ENCODE data around the gene KCTD13. TPM values are rescaled to one million over a fixed set of nuclear protein-coding genes. Genes with fewer than 3 reads are reported as not detected.

The KCTD13 gene
- total RNA-seq, 2 donors from 2014 or later, result 17.7 to 28.8 TPM

DNA sequence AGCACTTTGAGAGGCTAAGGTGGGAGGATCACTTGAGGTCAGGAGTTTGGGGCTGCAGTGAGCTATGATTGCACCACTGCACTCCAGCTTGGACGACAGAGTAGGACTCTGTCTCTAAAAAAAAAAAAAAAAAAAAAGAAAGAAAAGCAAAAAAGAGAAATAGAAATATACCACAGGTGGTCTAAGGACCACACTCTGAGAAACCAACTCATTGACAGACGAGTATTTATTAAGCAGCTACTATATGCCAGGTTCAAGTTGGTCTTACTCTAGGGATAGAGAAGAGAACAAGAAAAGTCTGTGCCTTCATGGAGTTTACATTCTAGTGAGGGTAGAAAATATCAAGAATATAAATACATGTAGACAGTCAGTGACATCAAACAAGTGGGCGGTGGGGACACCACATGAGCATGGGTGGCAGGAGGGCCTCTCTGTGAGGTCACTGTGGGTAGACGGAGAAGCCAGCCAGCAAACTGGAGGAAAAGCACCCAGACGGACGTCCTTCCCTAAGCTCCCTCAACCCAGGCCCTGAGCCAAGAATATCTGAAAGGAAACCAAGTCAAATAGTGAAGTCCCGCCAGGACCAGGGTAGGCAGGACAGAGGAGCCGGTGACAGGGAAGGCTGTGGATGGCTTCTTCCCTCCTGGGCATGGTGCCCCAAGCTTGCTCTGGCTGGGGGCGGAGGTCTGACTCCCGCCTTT, 67.7 kb downstream of the KCTD13 start:
- TF ChIP-seq, protein P1, sequence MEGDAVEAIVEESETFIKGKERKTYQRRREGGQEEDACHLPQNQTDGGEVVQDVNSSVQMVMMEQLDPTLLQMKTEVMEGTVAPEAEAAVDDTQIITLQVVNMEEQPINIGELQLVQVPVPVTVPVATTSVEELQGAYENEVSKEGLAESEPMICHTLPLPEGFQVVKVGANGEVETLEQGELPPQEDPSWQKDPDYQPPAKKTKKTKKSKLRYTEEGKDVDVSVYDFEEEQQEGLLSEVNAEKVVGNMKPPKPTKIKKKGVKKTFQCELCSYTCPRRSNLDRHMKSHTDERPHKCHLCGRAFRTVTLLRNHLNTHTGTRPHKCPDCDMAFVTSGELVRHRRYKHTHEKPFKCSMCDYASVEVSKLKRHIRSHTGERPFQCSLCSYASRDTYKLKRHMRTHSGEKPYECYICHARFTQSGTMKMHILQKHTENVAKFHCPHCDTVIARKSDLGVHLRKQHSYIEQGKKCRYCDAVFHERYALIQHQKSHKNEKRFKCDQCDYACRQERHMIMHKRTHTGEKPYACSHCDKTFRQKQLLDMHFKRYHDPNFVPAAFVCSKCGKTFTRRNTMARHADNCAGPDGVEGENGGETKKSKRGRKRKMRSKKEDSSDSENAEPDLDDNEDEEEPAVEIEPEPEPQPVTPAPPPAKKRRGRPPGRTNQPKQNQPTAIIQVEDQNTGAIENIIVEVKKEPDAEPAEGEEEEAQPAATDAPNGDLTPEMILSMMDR (IDR thresholded peaks at IDR 0.05), result no peak

DNA sequence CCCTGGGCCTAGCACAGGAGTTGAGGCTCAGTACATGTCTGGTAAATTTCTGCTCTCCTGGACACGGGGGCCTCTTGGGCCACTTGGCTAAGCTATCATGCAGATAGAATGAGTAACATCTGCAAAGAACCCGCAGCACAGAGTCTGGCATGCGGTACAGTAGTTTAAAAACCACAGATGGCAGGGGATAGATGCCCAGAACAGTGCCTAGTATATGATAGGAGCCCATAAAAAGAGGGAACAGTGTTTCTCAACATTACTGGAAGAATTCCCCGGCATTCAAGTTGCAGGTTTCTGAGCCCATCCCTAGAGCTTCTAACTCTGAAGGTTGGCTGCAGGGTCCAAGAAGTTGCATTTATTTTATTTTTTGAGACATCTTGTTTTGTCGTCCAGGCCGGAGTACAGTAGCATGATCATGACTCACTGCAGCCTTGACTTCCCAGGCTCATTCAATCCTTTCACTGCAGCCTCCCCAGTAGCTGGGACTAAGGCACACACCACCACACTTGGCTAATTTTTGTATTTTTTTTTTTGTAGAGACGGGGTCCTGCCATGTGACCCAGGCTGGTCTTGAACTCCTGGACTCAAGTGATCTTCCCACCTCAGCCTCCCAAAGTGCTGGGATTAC, 68.8 kb downstream of the KCTD13 start:
- intact Hi-C loops (cut with DNase I), result loop anchor here (10.0 kb wide), 1 partner anchor 162 kb away; no protein-coding TSS in a partner anchor
- no peaks in the 10 kb centered on the region for H3K36me3 ChIP-seq
- no peak overlapping the region for H3K4me3 ChIP-seq
- H3K9ac ChIP-seq (ENCODE audit: low read depth in 2 of 2, low read length in 2 of 2), result no peak overlapping the region
- TF ChIP-seq, protein P1 (IDR thresholded peaks at IDR 0.05), result no peak
- no peaks in the 10 kb centered on the region for H3K27me3 ChIP-seq
- no peak for DNase-seq
- H3K27ac ChIP-seq, result no peak overlapping the region
- H3K9me3 ChIP-seq, result no peaks in the 10 kb centered on the region
- peaks cover 8% of the 10 kb centered on the region for H3K4me1 ChIP-seq

More for the DNA sequence above, 67.7 kb downstream of the KCTD13 start:
- no peaks in the 10 kb centered on the region for H3K9me3 ChIP-seq
- no peak overlapping the region for H3K27ac ChIP-seq
- intact Hi-C loops (cut with DNase I), result loop anchor here (10.0 kb wide), 1 partner anchor 163 kb away; no protein-coding TSS in a partner anchor
- H3K4me1 ChIP-seq, result peaks cover 8% of the 10 kb centered on the region
- H3K4me3 ChIP-seq, result no peak overlapping the region
- DNase-seq, result no peak
- no peaks in the 10 kb centered on the region for H3K36me3 ChIP-seq
- no peaks in the 10 kb centered on the region for H3K27me3 ChIP-seq
- no peak overlapping the region for H3K9ac ChIP-seq (ENCODE audit: low read depth in 2 of 2, low read length in 2 of 2)

Other genes starting within 250 kb of the KCTD13 start
- gene QPRT, start 247.0 kb downstream of the KCTD13 start, total RNA-seq, result 100 to 1,000 TPM in 1 of 2 donors, 10 to 100 TPM in 1; 54.7 to 102 TPM
- 1 to 10 TPM; 1.7 TPM for gene C16orf54, start 180.2 kb downstream of the KCTD13 start, total RNA-seq
- gene ZG16, start 148.0 kb downstream of the KCTD13 start, total RNA-seq, result 100 to 1,000 TPM; 280 to 758 TPM
- 100 to 1,000 TPM in 1 of 2 donors, 10 to 100 TPM in 1; 60.7 to 150 TPM for gene KIF22, start 135.5 kb downstream of the KCTD13 start, total RNA-seq
- gene MAZ, start 119.7 kb downstream of the KCTD13 start, total RNA-seq, result 100 to 1,000 TPM; 286 to 441 TPM
- 1 to 10 TPM; 1.4 to 1.7 TPM for gene PRRT2, start 114.0 kb downstream of the KCTD13 start, total RNA-seq
- gene PAGR1, start 110.1 kb downstream of the KCTD13 start, total RNA-seq, result 10 to 100 TPM; 16.0 to 45.0 TPM
- gene MVP, start 105.8 kb downstream of the KCTD13 start, total RNA-seq, result 100 to 1,000 TPM; 427 to 450 TPM
- 10 to 100 TPM; 58.1 to 62.7 TPM for gene CDIPT, start 63.0 kb downstream of the KCTD13 start, total RNA-seq
- gene SEZ6L2, start 26.7 kb downstream of the KCTD13 start, total RNA-seq, result 10 to 100 TPM; 11.2 to 12.1 TPM
- 1 to 10 TPM; 1.5 to 3.9 TPM for gene ASPHD1, start 25.7 kb downstream of the KCTD13 start, total RNA-seq
- 100 to 1,000 TPM; 149 to 174 TPM for gene TMEM219, start 35.9 kb upstream of the KCTD13 start, total RNA-seq
- 10 to 100 TPM; 37.4 to 62.3 TPM for gene TAOK2, start 47.6 kb upstream of the KCTD13 start, total RNA-seq
- 10 to 100 TPM in 1 of 2 donors, 1 to 10 TPM in 1; 7.5 to 18.4 TPM for gene HIRIP3, start 69.4 kb upstream of the KCTD13 start, total RNA-seq
- 10 to 100 TPM; 46.9 to 80.2 TPM for gene INO80E, start 70.0 kb upstream of the KCTD13 start, total RNA-seq
- gene DOC2A, start 84.8 kb upstream of the KCTD13 start, total RNA-seq, result 10 to 100 TPM in 1 of 2 donors, 1 to 10 TPM in 1; 4.8 to 12.9 TPM
- gene C16orf92, start 97.0 kb upstream of the KCTD13 start, total RNA-seq, result not detected
- under 1 TPM; 0.16 to 0.49 TPM for gene TLCD3B, start 105.0 kb upstream of the KCTD13 start, total RNA-seq
- 1,000 to 10,000 TPM; 2,396 to 2,926 TPM for gene ALDOA, start 139.5 kb upstream of the KCTD13 start, total RNA-seq
- gene PPP4C, start 149.8 kb upstream of the KCTD13 start, total RNA-seq, result 100 to 1,000 TPM; 111 to 156 TPM
- 1 to 10 TPM in 1 of 2 donors, under 1 TPM in 1; 0.85 to 1.6 TPM for gene TBX6, start 165.7 kb upstream of the KCTD13 start, total RNA-seq
- gene YPEL3, start 170.0 kb upstream of the KCTD13 start, total RNA-seq, result 10 to 100 TPM; 15.5 to 39.2 TPM
- 10 to 100 TPM; 40.4 to 95.2 TPM for gene GDPD3, start 187.3 kb upstream of the KCTD13 start, total RNA-seq
- gene MAPK3, start 197.0 kb upstream of the KCTD13 start, total RNA-seq, result 100 to 1,000 TPM; 208 to 298 TPM

All from colonic mucosa (tissue), 4 donors.